Right atrium auricular region (tissue), 2 donors: ENCODE measurements around the gene RAD23A. TPM values are rescaled to one million over a fixed set of nuclear protein-coding genes. Genes with fewer than 3 reads are reported as not detected.
"Not testable (repeated sequence)": the region's sequence is repeated elsewhere in the genome, so short reads cannot be mapped to it uniquely, and the experiment has no call there.

ENCODE experiments used
- DNase-seq: peaks from one replicate; pipeline ENCODE4 v3.0.0-alpha.2; 2019; ENCODE audit warnings: low spot score
- H3K27ac ChIP-seq, 2 donors: fragments of 200-600 bp; sonication (generic); 1 replicate in 1 of 2; 2 replicates in 1 of 2; pipeline ENCODE4 v1.5.1; 2016 to 2019
- H3K27me3 ChIP-seq, 2 donors: fragments of 200-600 bp; sonication (generic); one replicate each; pipeline versions ENCODE4 v1.5.1 to v1.6.0; 2017 to 2019
- H3K36me3 ChIP-seq: fragments of 200-600 bp; sonication (generic); one replicate; pipeline ENCODE4 v1.5.1; 2016
- H3K4me1 ChIP-seq, 2 donors: fragments of 200-600 bp; sonication (generic); one replicate each; pipeline versions ENCODE4 v1.5.1 to v1.6.0; 2017 to 2019
- H3K4me3 ChIP-seq, 2 donors: fragments of 200-600 bp; sonication (generic); 1 replicate in 1 of 2; 2 replicates in 1 of 2; pipeline ENCODE4 v1.5.1; 2017 to 2019; ENCODE audit warnings: mild to moderate bottlenecking in 1 of 2, moderate library complexity in 1 of 2
- H3K9me3 ChIP-seq, 2 donors: fragments of 200-600 bp; sonication (generic); one replicate each; pipeline ENCODE4 v1.5.1; 2019
- total RNA-seq, 2 donors: library from RNA; depleted of rRNA; stranded (reverse); fragments of >200 nt; gene quantifications; one replicate each; pipeline ENCODE4 v1.1.0, GENCODE V29; 2016
- TF ChIP-seq, protein P1 (sequence below), 2 donors: fragments of 200-600 bp; sonication (generic); IDR thresholded peaks; one replicate each; pipeline ENCODE4 v1.5.1; 2019; ENCODE audit warnings: antibody characterized with exemption in 2 of 2

Gene RAD23A
- total RNA-seq, 2 donors from 2014 or later: 178 to 185 TPM

- no peaks in the 10 kb centered on the region for H3K9me3 ChIP-seq
- H3K27me3 ChIP-seq: no peaks in the 10 kb centered on the region
- H3K27ac ChIP-seq: peak within 1 kb of the TSS; percentile 87 to 93
- no peak for DNase-seq
- TF ChIP-seq, protein P1, sequence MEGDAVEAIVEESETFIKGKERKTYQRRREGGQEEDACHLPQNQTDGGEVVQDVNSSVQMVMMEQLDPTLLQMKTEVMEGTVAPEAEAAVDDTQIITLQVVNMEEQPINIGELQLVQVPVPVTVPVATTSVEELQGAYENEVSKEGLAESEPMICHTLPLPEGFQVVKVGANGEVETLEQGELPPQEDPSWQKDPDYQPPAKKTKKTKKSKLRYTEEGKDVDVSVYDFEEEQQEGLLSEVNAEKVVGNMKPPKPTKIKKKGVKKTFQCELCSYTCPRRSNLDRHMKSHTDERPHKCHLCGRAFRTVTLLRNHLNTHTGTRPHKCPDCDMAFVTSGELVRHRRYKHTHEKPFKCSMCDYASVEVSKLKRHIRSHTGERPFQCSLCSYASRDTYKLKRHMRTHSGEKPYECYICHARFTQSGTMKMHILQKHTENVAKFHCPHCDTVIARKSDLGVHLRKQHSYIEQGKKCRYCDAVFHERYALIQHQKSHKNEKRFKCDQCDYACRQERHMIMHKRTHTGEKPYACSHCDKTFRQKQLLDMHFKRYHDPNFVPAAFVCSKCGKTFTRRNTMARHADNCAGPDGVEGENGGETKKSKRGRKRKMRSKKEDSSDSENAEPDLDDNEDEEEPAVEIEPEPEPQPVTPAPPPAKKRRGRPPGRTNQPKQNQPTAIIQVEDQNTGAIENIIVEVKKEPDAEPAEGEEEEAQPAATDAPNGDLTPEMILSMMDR (IDR thresholded peaks at IDR 0.05): no peak
- peaks cover 0 to 43% of the 10 kb centered on the region in 2 donors for H3K4me1 ChIP-seq
- peak within 1 kb of the TSS; percentile 78 to 90 for H3K4me3 ChIP-seq
- peaks cover 32% of the 10 kb centered on the region for H3K36me3 ChIP-seq
Measured at GRCh38 chr19:12956446-12957388, 11.1 kb downstream of the RAD23A start, which contains the start of gene GADD45GIP1. Gene GADD45GIP1 (minus strand): TSS chr19:12957223. CDS start chr19:12957212, 11 bp downstream.

DNA sequence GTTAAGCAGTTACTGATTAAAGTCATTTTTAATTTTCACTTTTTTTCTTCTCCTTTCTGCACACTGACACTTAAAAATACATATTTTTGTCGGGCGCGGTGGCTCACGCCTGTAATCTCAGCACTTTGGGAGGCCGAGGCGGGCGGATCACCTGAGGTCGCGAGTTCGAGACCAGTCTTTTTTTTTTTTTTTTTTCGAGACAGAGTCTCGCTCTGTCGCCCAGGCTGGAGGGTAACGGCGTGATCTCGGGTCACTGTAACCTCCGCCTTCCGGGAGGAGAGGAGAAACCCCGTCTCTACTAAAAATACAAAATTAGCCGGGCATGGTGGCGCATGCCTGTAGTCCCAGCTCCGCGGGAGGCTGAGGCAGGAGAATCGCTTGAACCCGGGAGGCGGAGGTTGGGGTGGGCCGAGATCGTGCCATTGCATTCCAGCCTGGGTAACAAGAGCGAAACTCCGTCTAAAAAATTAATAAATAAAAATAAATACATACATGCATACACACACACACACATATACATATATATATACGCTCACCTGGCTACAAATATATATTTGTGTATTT, 11.8 kb downstream of the RAD23A start:
- not testable (repeated sequence) for H3K27me3 ChIP-seq, DNase-seq, H3K9me3 ChIP-seq
- Histone ChIP-seq H3K27ac (peak overlapping the region; percentile 87 to 93), H3K4me3 (peak overlapping the region; percentile 78 to 90), H3K4me1 (peaks cover 0 to 40% of the 10 kb centered on the region in 2 donors), H3K36me3 (peaks cover 25% of the 10 kb centered on the region)

DNA sequence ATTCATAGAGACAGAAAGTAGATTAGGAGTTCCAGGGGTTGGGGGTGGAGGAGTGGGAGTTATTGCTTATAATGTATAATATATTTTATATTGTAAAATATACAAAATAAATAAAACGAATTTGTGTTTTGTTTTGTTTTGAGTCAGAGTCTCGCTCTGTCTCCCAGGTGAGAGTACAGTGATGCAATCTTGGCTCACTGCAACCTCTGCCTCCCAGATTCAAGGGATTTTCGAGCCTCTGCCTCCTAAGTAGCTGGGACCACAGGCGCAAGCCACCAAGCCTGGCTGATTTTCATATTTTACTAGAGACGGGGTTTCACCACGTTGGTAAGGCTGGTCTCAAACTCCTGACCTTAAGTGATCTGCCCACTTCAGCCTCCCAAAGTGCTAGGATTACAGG, 13.8 kb downstream of the RAD23A start:
- no peaks in the 10 kb centered on the region for H3K27me3 ChIP-seq

DNA sequence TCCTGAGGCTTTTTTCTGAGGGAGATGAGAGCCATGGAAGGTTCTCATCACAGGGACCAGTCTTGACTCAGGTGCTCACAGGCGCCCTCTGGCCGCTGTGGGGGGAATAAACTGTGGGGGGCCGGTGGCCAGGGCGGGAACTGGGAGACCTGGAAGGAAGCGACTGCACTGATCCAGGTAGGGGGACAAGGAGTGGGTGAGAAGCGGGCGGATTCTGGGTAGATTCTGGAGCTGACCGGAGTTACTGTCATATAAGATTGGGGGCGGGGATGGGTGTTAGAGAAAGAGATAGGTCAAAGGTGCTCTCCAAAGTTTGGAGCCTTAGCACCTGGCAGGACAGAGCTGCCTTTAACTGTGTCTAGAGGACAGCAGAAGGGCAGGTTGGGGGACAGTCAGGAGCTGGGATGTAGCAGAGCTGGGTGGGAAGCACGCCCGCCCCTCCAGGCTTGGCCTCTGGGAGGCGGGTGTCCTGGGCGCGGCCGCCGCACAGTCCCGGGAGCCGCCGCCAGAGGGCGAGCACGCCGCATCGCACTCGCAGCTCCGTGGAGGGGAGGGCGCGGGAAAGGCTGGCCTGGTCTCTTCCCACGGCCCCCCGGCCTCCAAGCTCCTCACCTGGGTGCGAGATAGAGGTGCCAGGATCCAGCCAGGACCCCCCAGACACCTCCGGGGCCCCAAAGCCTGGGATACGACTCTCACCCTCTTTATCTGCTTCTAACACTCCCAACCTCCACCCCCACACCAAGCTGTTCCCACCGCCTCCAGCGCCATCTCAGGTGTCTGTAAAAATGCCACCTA, 19.6 kb downstream of the RAD23A start:
- peak overlapping the region; percentile 40 to 60 for H3K4me3 ChIP-seq
- TF ChIP-seq, protein P1 (IDR thresholded peaks at IDR 0.05): peak; percentile 78 to 95
- H3K27ac ChIP-seq: peak overlapping the region; percentile 32 to 71
- no peaks in the 10 kb centered on the region for H3K27me3 ChIP-seq
- no peaks in the 10 kb centered on the region for H3K9me3 ChIP-seq
- peaks cover 0 to 10% of the 10 kb centered on the region in 2 donors for H3K4me1 ChIP-seq
- no peaks in the 10 kb centered on the region for H3K36me3 ChIP-seq
- peak; percentile 77 for DNase-seq

More for the DNA sequence above, 13.8 kb downstream of the RAD23A start:
- TF ChIP-seq, protein P1 (IDR thresholded peaks at IDR 0.05): no peak
- Histone ChIP-seq H3K4me1 (peaks cover 0 to 20% of the 10 kb centered on the region in 2 donors), H3K9me3 (no peaks in the 10 kb centered on the region), H3K4me3 (no peak overlapping the region), H3K27ac (no peak overlapping the region), H3K36me3 (peaks cover 5% of the 10 kb centered on the region)
- DNase-seq: no peak

DNA sequence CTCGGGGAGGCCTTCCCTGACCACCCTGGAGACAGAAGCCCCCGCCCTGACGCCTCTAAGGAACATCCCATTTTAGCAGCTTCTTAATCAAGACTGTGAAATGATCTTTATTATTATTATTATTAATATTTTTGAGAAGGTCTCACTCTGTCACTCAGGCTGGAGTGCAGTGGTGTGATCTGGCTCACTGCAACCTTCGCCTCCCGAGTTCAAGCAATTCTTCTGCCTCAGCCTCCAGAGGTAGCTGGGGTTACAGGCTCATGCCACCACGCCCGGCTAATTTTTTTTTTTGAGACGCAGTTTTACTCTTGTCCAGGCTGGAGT, 20.1 kb downstream of the RAD23A start:
- H3K4me1 ChIP-seq: peaks cover 0 to 10% of the 10 kb centered on the region in 2 donors
- H3K36me3 ChIP-seq: no peaks in the 10 kb centered on the region
- DNase-seq: no peak
- no peaks in the 10 kb centered on the region for H3K27me3 ChIP-seq
- peak overlapping the region in 1 of 2 donors; percentile 60 for H3K4me3 ChIP-seq
- H3K27ac ChIP-seq: peak overlapping the region; percentile 32 to 71
- no peaks in the 10 kb centered on the region for H3K9me3 ChIP-seq
- TF ChIP-seq, protein P1 (IDR thresholded peaks at IDR 0.05): no peak
